ENCODE results near the gene KLRC3.

Gene KLRC3

DNA sequence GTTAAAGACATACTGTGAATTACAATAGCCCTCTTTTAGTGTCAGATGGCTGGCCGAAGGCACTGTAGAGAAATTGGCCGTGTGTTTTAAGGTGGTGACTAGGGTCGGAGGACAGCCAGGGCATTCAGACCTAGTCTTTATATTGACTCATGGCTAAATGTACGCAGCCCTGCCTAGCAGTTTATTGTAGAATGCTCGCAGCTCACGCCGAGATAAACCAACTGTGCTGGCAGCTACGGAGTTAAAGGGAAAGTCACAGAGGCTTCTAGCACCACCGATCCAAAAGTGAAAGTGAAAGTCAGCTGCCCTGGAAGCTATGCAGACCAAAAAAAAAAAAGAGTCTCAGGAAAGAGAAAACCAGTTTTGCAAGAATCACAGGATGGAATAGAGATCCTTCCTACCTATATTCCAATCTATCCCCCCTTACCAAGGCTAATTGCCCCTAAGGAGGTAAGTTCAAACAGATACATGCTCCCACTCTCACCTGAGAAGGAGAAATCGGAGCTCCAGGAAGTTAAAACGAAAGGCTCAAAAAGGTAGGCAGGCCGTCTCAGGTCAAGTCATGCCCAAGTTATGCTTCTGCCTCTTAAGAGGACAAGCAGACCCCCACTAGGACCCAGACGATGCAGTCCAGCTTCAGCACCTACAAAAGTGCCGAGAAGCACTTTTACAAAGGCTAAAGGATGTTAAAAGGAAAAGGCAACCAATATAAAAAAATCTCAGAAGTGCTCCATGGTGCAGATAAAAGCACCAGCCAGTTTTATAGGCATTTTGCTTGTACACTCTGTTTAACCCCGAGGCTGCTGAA is 55.4 kb downstream of the KLRC3 start:
- Histone ChIP-seq H3K4me3 (ENCODE audit: low read depth, low read length) (no peak overlapping the region), H3K36me3 (no peaks in the 10 kb centered on the region), H3K27ac (no peak overlapping the region), H3K27me3 (ENCODE audit: insufficient read depth, low read depth, severe bottlenecking) (no peaks in the 10 kb centered on the region), H3K9me3 (ENCODE audit: severe bottlenecking) (no peaks in the 10 kb centered on the region)
- DNase-seq: no peak
- TF ChIP-seq, protein P1, sequence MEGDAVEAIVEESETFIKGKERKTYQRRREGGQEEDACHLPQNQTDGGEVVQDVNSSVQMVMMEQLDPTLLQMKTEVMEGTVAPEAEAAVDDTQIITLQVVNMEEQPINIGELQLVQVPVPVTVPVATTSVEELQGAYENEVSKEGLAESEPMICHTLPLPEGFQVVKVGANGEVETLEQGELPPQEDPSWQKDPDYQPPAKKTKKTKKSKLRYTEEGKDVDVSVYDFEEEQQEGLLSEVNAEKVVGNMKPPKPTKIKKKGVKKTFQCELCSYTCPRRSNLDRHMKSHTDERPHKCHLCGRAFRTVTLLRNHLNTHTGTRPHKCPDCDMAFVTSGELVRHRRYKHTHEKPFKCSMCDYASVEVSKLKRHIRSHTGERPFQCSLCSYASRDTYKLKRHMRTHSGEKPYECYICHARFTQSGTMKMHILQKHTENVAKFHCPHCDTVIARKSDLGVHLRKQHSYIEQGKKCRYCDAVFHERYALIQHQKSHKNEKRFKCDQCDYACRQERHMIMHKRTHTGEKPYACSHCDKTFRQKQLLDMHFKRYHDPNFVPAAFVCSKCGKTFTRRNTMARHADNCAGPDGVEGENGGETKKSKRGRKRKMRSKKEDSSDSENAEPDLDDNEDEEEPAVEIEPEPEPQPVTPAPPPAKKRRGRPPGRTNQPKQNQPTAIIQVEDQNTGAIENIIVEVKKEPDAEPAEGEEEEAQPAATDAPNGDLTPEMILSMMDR (IDR thresholded peaks at IDR 0.05; ENCODE audit: low read depth, low read length): no peak

DNA sequence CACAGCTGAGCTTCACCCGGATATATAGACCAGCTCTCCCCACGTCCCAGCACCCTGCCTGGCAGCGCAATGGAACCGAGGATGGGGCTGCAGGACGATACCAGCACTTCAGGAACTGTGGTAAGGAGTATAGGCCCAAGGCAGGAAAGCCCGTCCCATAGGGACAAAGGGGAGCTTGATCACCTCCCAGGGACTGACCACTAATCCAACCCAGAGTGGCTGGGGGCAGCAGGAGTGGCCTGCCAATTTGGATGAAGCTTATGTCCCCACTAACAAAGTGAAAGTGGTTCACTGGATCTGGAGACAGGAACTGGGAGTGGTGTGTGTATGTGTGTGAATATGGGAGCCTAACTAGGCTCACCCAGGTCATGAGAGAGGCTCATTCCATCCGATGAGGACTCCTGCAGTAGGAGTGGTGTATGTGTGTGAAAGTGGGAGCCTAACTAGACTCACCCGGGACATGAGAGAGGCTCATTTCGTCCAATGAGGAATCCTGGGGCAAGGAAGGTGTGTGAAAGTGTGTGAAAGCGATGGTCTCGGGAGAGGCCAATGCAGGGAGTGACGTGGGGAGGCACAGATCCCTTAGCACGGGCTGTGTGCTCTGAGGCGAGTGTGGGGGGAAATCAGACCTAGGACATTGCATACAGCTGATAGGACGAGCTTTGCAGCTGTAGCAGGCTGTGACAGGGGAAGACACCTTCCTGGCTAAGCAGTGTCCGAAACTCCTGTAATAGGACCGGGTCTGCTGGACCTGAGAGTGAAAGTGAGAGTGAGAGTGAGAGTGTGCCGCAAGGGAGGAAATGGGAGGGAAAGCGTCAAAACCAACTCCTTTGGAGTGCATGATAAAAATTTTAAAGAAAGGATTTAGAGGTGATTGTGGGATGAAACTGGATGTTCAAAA is 56.2 kb downstream of the KLRC3 start:
- Histone ChIP-seq H3K27ac (no peak overlapping the region), H3K36me3 (no peaks in the 10 kb centered on the region), H3K27me3 (ENCODE audit: insufficient read depth, low read depth, severe bottlenecking) (no peaks in the 10 kb centered on the region), H3K9me3 (ENCODE audit: severe bottlenecking) (no peaks in the 10 kb centered on the region), H3K4me3 (ENCODE audit: low read depth, low read length) (no peak overlapping the region)
- DNase-seq: no peak
- TF ChIP-seq, protein P1 (IDR thresholded peaks at IDR 0.05; ENCODE audit: low read depth, low read length): no peak

DNA sequence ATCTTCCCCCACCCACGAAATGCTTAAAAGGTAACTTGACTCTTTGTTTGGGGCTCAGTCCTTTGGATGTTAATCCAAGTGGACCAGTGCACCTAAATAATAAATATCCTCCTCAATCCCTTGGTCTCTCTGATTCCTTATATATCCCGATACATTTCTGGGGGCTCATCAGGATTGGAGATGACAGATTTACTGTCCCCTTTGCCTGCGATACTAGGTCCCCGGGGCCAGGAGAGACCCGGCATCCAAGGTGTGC is 56.8 kb downstream of the KLRC3 start:
- Histone ChIP-seq H3K27me3 (ENCODE audit: insufficient read depth, low read depth, severe bottlenecking) (no peaks in the 10 kb centered on the region), H3K27ac (no peak overlapping the region), H3K9me3 (ENCODE audit: severe bottlenecking) (no peaks in the 10 kb centered on the region), H3K36me3 (no peaks in the 10 kb centered on the region), H3K4me3 (ENCODE audit: low read depth, low read length) (no peak overlapping the region)
- TF ChIP-seq, protein P1 (IDR thresholded peaks at IDR 0.05; ENCODE audit: low read depth, low read length): no peak
- no peak for DNase-seq

DNA sequence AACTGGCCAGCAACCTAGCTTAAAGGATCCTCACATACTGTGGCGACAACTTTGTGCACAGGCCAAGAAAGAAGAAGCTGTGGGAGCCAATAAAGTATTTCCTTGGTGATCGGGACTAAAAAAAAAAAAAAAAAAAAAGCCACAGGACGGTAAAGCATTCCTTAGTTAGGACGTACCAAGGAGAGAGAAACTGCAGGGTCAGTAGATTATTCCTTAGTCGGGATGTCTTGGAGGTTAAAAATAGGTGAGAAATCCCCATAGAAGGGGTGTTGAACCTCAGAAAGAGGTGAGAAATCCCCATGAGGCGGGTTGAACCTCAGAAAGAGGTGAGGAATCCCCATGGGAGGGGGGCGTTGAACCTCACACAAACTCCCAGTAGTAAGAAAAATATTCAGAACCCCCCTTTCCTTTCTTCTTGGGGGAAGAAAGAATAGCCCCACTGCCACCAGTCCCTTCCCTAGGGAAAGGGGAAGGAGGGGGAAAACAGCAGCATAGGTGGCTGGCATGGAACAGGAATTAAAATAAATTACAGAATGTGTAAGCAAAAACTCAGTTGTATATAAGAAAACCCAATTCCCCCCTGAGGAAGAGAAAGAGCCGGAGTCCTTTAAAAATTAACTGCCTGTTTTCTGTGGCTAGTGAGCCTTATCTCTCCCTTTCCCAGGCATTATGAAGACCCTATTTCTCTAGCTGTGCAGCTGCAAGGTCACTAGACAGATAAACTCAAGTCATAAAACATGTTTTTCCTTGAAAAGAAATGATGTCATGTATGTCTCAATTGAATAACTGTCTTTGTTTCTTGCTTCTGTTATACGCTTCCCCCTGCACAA is 57.4 kb downstream of the KLRC3 start:
- Histone ChIP-seq H3K27ac (no peak overlapping the region), H3K4me3 (ENCODE audit: low read depth, low read length) (no peak overlapping the region), H3K9me3 (ENCODE audit: severe bottlenecking) (no peaks in the 10 kb centered on the region), H3K27me3 (ENCODE audit: insufficient read depth, low read depth, severe bottlenecking) (no peaks in the 10 kb centered on the region), H3K36me3 (no peaks in the 10 kb centered on the region)
- TF ChIP-seq, protein P1 (IDR thresholded peaks at IDR 0.05; ENCODE audit: low read depth, low read length): no peak
- no peak for DNase-seq

DNA sequence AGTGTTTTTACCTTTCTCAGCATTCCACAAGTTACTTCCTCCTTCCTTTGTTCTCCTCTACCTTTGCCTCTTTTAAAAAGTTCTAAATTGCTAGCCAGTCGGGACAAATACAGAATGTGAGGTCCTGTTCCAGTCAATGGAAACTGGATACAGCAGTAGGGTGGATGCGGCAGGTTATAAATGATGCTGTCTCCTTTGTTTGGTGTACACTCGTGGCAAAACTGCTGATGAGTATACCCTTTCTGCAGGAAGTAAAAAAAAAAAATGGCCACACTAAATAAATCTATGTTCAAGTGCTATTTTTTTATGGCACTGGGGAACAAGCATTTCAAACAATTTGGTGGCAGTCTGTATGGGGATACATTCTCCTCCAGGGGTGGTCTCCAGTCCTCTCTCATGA is 58.1 kb downstream of the KLRC3 start:
- no peaks in the 10 kb centered on the region for H3K27me3 ChIP-seq (ENCODE audit: insufficient read depth, low read depth, severe bottlenecking)
- no peaks in the 10 kb centered on the region for H3K36me3 ChIP-seq
- no peaks in the 10 kb centered on the region for H3K9me3 ChIP-seq (ENCODE audit: severe bottlenecking)
- TF ChIP-seq, protein P1 (IDR thresholded peaks at IDR 0.05; ENCODE audit: low read depth, low read length): no peak
- no peak overlapping the region for H3K27ac ChIP-seq
- no peak for DNase-seq
- H3K4me3 ChIP-seq (ENCODE audit: low read depth, low read length): no peak overlapping the region
